GM18526 (cell line): ENCODE measurements around the gene ZDHHC18.

Experiments used
- POLR2A ChIP-seq: IDR thresholded peaks from 3 replicates; pipeline ENCODE4 v1.6.1; 2011; ENCODE audit not compliant: insufficient read length; ENCODE audit errors: extremely low read depth

Gene ZDHHC18

GRCh38 chr1:26826261-26827105 lies at the start of gene ZDHHC18:
Gene ZDHHC18 (plus strand): TSS chr1:26826688. CDS start chr1:26826805, 117 bp downstream.
- TF ChIP-seq POLR2A = peak; percentile 77

GRCh38 chr1:26779098-26779668 lies 47.3 kb upstream of the ZDHHC18 start:
- no peak for TF ChIP-seq POLR2A

- TF ChIP-seq POLR2A = no peak
These were observed 46.0 kb upstream of the ZDHHC18 start for GRCh38 chr1:26780344-26780957.

GRCh38 chr1:26781206-26781825 lies 45.2 kb upstream of the ZDHHC18 start:
- TF ChIP-seq POLR2A = no peak

GRCh38 chr1:26782521-26783212 lies 43.8 kb upstream of the ZDHHC18 start:
- no peak for TF ChIP-seq POLR2A

- TF ChIP-seq POLR2A = no peak
These were observed 42.9 kb upstream of the ZDHHC18 start for GRCh38 chr1:26783646-26784022.

GRCh38 chr1:26784023-26784871 lies 42.2 kb upstream of the ZDHHC18 start:
- no peak for TF ChIP-seq POLR2A

GRCh38 chr1:26784886-26785285 lies 41.6 kb upstream of the ZDHHC18 start:
- no peak for TF ChIP-seq POLR2A

GRCh38 chr1:26785611-26786436 lies 40.7 kb upstream of the ZDHHC18 start:
- no peak for TF ChIP-seq POLR2A

- TF ChIP-seq POLR2A = peak; percentile 46
These were observed 39.8 kb upstream of the ZDHHC18 start for GRCh38 chr1:26786437-26787380.

GRCh38 chr1:26787381-26787705 lies 39.1 kb upstream of the ZDHHC18 start:
- TF ChIP-seq POLR2A = peak; percentile 64

- peak; percentile 77 for TF ChIP-seq POLR2A
These were observed 38.6 kb upstream of the ZDHHC18 start, which contains the start of gene PIGV for GRCh38 chr1:26787706-26788514. Gene PIGV (plus strand): TSS chr1:26787950. CDS start chr1:26790816, 2,866 bp downstream.
